IMR-90 (cell line): ENCODE results near the gene PNPLA2. TPM values are rescaled to one million over a fixed set of nuclear protein-coding genes. Genes with fewer than 3 reads are reported as not detected.

Experiments used
- ATAC-seq: fragments of 200-7000 bp; cut with Tn5 transposase; 2 replicates; pipeline ENCODE4 v1.9.1; 2020; ENCODE audit warnings: low read depth, mild to moderate bottlenecking, moderate library complexity
- BruUV-seq: library from RNA; stranded (reverse); fragments of 400-500 nt; replicated peaks from 2 replicates; lab custom pipeline; 2021; lab: Mats Ljungman, UMichigan
- CTCF ChIA-PET: fragments of 300-600 bp; formaldehyde crosslinking; extraction: SDS; loops from one replicate; lab custom pipeline; 2021; ENCODE audit warnings: antibody characterized with exemption; lab: Yijun Ruan, JAX
- POLR2A ChIA-PET: fragments of 300-600 bp; sonication (Branson Sonifier 250); formaldehyde crosslinking; loops from one replicate; lab custom pipeline; 2022; ENCODE audit warnings: antibody characterized with exemption; ENCODE audit not compliant: unreplicated experiment; lab: Charles Lee
- DNase-seq: peaks from one replicate; pipeline ENCODE4 v3.0.0; 2013
- H2AFZ ChIP-seq: replicated peaks from 2 replicates; pipeline ENCODE3; 2013; ENCODE audit warnings: low read length, mild to moderate bottlenecking; ENCODE audit not compliant: poor library complexity
- H2AK5ac ChIP-seq: 2 replicates; pipeline ENCODE4 v1.6.1; 2013; ENCODE audit warnings: low read depth, low read length, inconsistent platforms
- H2AK9ac ChIP-seq: replicated peaks from 2 replicates; pipeline ENCODE3; 2013; ENCODE audit warnings: mild to moderate bottlenecking, low read depth, low read length, moderate library complexity; ENCODE audit not compliant: poor library complexity
- H2BK120ac ChIP-seq: 2 replicates; pipeline ENCODE4 v1.6.1; 2013; ENCODE audit warnings: low read depth, low read length, inconsistent platforms
- H2BK15ac ChIP-seq: 3 replicates; pipeline ENCODE4 v1.6.1; 2013; ENCODE audit warnings: low read depth, low read length, inconsistent platforms
- H2BK20ac ChIP-seq: 2 replicates; pipeline ENCODE4 v1.6.1; 2013; ENCODE audit warnings: low read depth, mild to moderate bottlenecking, inconsistent platforms, low read length, moderate library complexity
- H2BK5ac ChIP-seq: 2 replicates; pipeline ENCODE4 v1.6.1; 2013; ENCODE audit warnings: mild to moderate bottlenecking, low read depth, low read length, inconsistent platforms; ENCODE audit not compliant: poor library complexity, severe bottlenecking
- H3K14ac ChIP-seq: replicated peaks from 2 replicates; pipeline ENCODE4 v1.6.1; 2013; ENCODE audit warnings: low read depth, low read length, inconsistent platforms
- H3K18ac ChIP-seq: 2 replicates; pipeline ENCODE4 v1.6.1; 2013; ENCODE audit warnings: low read depth, low read length, control low read depth
- H3K23ac ChIP-seq: 2 replicates; pipeline ENCODE4 v1.6.1; 2013; ENCODE audit warnings: low read depth, low read length, inconsistent platforms
- H3K27ac ChIP-seq: 2 replicates; pipeline ENCODE4 v1.5.1; 2013; ENCODE audit warnings: mild to moderate bottlenecking, control low read depth, low read length; ENCODE audit not compliant: insufficient read depth
- H3K27me3 ChIP-seq: 2 replicates; pipeline ENCODE4 v1.6.1; 2013; ENCODE audit warnings: low read length; ENCODE audit not compliant: control insufficient read depth, insufficient read depth
- H3K36me3 ChIP-seq: 2 replicates; pipeline ENCODE4 v1.6.1; 2013; ENCODE audit warnings: low read length, mixed read lengths; ENCODE audit not compliant: control insufficient read depth, insufficient read depth
- H3K4ac ChIP-seq: 2 replicates; pipeline ENCODE4 v1.6.1; 2013; ENCODE audit warnings: low read depth, low read length, inconsistent platforms
- H3K4me1 ChIP-seq: 2 replicates; pipeline ENCODE4 v1.6.1; 2013; ENCODE audit warnings: low read length, mixed read lengths; ENCODE audit not compliant: control insufficient read depth, insufficient read depth
- H3K4me2 ChIP-seq: 2 replicates; pipeline ENCODE4 v1.6.1; 2013; ENCODE audit warnings: low read depth, mild to moderate bottlenecking, control low read depth, low read length, moderate library complexity
- H3K4me3 ChIP-seq: 2 replicates; pipeline ENCODE4 v1.5.1; 2013; ENCODE audit warnings: low read depth, mild to moderate bottlenecking, control low read depth, low read length, moderate library complexity; ENCODE audit not compliant: insufficient read depth
- H3K56ac ChIP-seq: 2 replicates; pipeline ENCODE4 v1.6.1; 2013; ENCODE audit warnings: low read length, inconsistent platforms; ENCODE audit not compliant: insufficient read depth; ENCODE audit errors: extremely low read depth
- H3K79me1 ChIP-seq, 2 experiments: 2 replicates each; pipeline ENCODE4 v1.6.1; 2013; ENCODE audit warnings: low read length in 2 of 2, inconsistent platforms in 1 of 2, low read depth in 1 of 2
- H3K9ac ChIP-seq: 2 replicates; pipeline ENCODE4 v1.6.1; 2013; ENCODE audit warnings: low read depth, low read length, control low read depth
- H3K9me1 ChIP-seq: 2 replicates; pipeline ENCODE4 v1.6.1; 2013; ENCODE audit warnings: low read length, inconsistent platforms; ENCODE audit not compliant: insufficient read depth
- H3K9me3 ChIP-seq: 2 replicates; pipeline ENCODE4 v1.6.1; 2013; ENCODE audit warnings: low read length; ENCODE audit not compliant: control insufficient read depth, insufficient read depth
- H4K20me1 ChIP-seq: 2 replicates; pipeline ENCODE4 v1.6.1; 2013; ENCODE audit warnings: low read length, inconsistent platforms; ENCODE audit not compliant: insufficient read depth
- H4K5ac ChIP-seq: 2 replicates; pipeline ENCODE4 v1.6.1; 2013; ENCODE audit warnings: mild to moderate bottlenecking, low read depth, low read length, control low read depth
- H4K8ac ChIP-seq, 2 experiments: 2 replicates each; pipeline ENCODE4 v1.6.1; 2013; ENCODE audit warnings: low read depth in 2 of 2, low read length in 2 of 2, control low read depth in 1 of 2, inconsistent platforms in 1 of 2
- H4K91ac ChIP-seq: 2 replicates; pipeline ENCODE4 v1.6.1; 2013; ENCODE audit warnings: low read depth, low read length, inconsistent platforms; ENCODE audit not compliant: insufficient read depth
- CHD1 ChIP-seq: IDR thresholded peaks from 2 replicates; pipeline ENCODE4 v1.6.1; 2012; ENCODE audit warnings: low read depth, low read length, improper control_type of control experiment
- CTCF ChIP-seq: conservative IDR thresholded peaks from 2 replicates; pipeline ENCODE4 v1.5.1; 2012; ENCODE audit warnings: mild to moderate bottlenecking, low read depth, low read length, improper control_type of control experiment
- FOS ChIP-seq: fragments of 150-350 bp; IDR thresholded peaks from 2 replicates; pipeline ENCODE4 v1.6.1; 2016; ENCODE audit warnings: low read depth, low read length
- MAFK ChIP-seq: IDR thresholded peaks from 2 replicates; pipeline ENCODE4 v1.6.1; 2012; ENCODE audit warnings: low read depth, low read length, improper control_type of control experiment
- RAD21 ChIP-seq: IDR thresholded peaks from 2 replicates; pipeline ENCODE4 v1.6.1; 2012; ENCODE audit warnings: low read length, improper control_type of control experiment
- RCOR1 ChIP-seq: IDR thresholded peaks from 2 replicates; pipeline ENCODE4 v1.6.1; 2012; ENCODE audit warnings: mild to moderate bottlenecking, low read length, improper control_type of control experiment; ENCODE audit not compliant: insufficient replicate concordance
- SMC3 ChIP-seq: fragments of 150-350 bp; IDR thresholded peaks from 2 replicates; pipeline ENCODE4 v1.6.1; 2016; ENCODE audit warnings: low read depth, mild to moderate bottlenecking, antibody characterized with exemption, low read length, moderate library complexity
- WGBS, 2 experiments: methylation state at CpG; one replicate each; pipeline versions ENCODE4 v1.1.5 to v1.1.7; 2013; ENCODE audit warnings: missing lambda C conversion rate in 2 of 2; ENCODE audit not compliant: insufficient read length in 1 of 2; ENCODE audit errors: extremely low coverage in 2 of 2; 5-methylcytosine and 5-hydroxymethylcytosine counted together
- dilution Hi-C: fragments of 300-500 bp; cut with HindIII; formaldehyde crosslinking; loops from one replicate; pipeline ENCODE4 v1.14.3; 2018; ENCODE audit warnings: low sequenced_read_pairs; ENCODE audit not compliant: unreplicated experiment
- in situ Hi-C: fragments of 300-500 bp; cut with MboI; formaldehyde crosslinking; loops from 3 replicates; pipeline ENCODE4 v1.14.3; 2019; ENCODE audit warnings: low sequenced_read_pairs, inconsistent platforms, mixed read lengths
- intact Hi-C: fragments of 100-400 bp; cut with micrococcal nuclease; formaldehyde crosslinking; loops from 2 replicates; pipeline ENCODE4 v1.10.0; 2022
- polyA plus RNA-seq, 3 experiments: library from polyadenylated mRNA; depleted of rRNA; stranded (reverse); fragments of >200 nt; gene quantifications; 2 replicates each; pipeline ENCODE4 v1.2.3, GENCODE V29; 2012; ENCODE audit warnings: low replicate concordance in 1 of 3
- total RNA-seq: library from RNA; depleted of rRNA; stranded (reverse); fragments of >200 nt; gene quantifications from 2 replicates; pipeline ENCODE4 v1.2.3, GENCODE V29; 2012

Gene PNPLA2
- total and polyA plus RNA-seq, 2 of the 4 experiments (the other 2 are of a cell fraction) = 7.0 to 94.3 TPM

GRCh38 chr11:869399-870126 is 50.8 kb downstream of the PNPLA2 start (continued):
- no peak for TF ChIP-seq MAFK

GRCh38 chr11:870127-870413 is 51.4 kb downstream of the PNPLA2 start:
- 67% methylated on average over 4 of the region's 8 CpGs; no CpG with 5 or more reads in 1 of the 2 experiments for WGBS, 2 experiments
- POLR2A ChIA-PET = interaction anchor here (0.5 kb wide), 1 partner anchor 51 kb away, joined by 4 read pairs; no protein-coding TSS in a partner anchor

More at GRCh38 chr11:870127-870413, 51.4 kb downstream of the PNPLA2 start:
- no peak overlapping the region for H4K8ac ChIP-seq
- no peak overlapping the region for H4K5ac ChIP-seq
- no peak overlapping the region for H2BK5ac ChIP-seq
- no peak overlapping the region for H3K9ac ChIP-seq
- no peak overlapping the region for H2AK9ac ChIP-seq
- dilution Hi-C loops (no loop called here), in situ Hi-C loops (no loop called here), intact Hi-C loops (no loop called here)
- no peak overlapping the region for H3K56ac ChIP-seq
- peaks cover 3% of the 10 kb centered on the region; the same call in 1 of the 2 replicates for H3K9me1 ChIP-seq
- no peak overlapping the region for H4K91ac ChIP-seq
- ATAC-seq (no peak), DNase-seq (no peak)
- CTCF ChIA-PET = no interaction called here
- H3K9me3 ChIP-seq = no peaks in the 10 kb centered on the region
- H3K18ac ChIP-seq = no peak overlapping the region
- H3K27me3 ChIP-seq = no peaks in the 10 kb centered on the region
- H3K23ac ChIP-seq = no peak overlapping the region
- H3K27ac ChIP-seq = no peak overlapping the region
- no peaks in the 10 kb centered on the region; the same call in 1 of the 2 replicates for H3K4me1 ChIP-seq
- peaks cover 3 to 6% of the 10 kb centered on the region in 2 experiments; a peak in 1 of 4 replicates for H3K79me1 ChIP-seq
- BruUV-seq = no TSS peak
- no peak overlapping the region for H2BK120ac ChIP-seq
- H2AK5ac ChIP-seq = no peak overlapping the region
- H3K4me2 ChIP-seq = no peak overlapping the region
- H3K14ac ChIP-seq = no peak overlapping the region
- H3K4ac ChIP-seq = no peak overlapping the region
- H3K4me3 ChIP-seq = no peak overlapping the region
- TF ChIP-seq FOS (no peak), CTCF (0 out of 2 replicates have a peak, but pooled peaks have one; percentile 11), RAD21 (no peak), CHD1 (no peak), RCOR1 (no peak), SMC3 (0 out of 2 replicates have a peak, but pooled peaks have one; percentile 13)
- peaks cover 22% of the 10 kb centered on the region; the same call in 1 of the 2 replicates for H3K36me3 ChIP-seq
- H4K20me1 ChIP-seq = peaks cover 26% of the 10 kb centered on the region
- no peak overlapping the region for H2BK20ac ChIP-seq
- H2AFZ ChIP-seq = no peak overlapping the region
- H2BK15ac ChIP-seq = no peak overlapping the region
